Trophoblast cell (in vitro differentiated cells and primary cell): ENCODE data around the gene TMEM270.

Experiments
- DNase-seq, 2 donors: peaks; one replicate each; pipeline ENCODE4 v3.0.0-alpha.2; 2016
- H2AFZ ChIP-seq: 2 replicates; pipeline ENCODE4 v1.6.1; 2013; ENCODE audit warnings: low read length, moderate library complexity, mild to moderate bottlenecking; ENCODE audit not compliant: insufficient read depth, poor library complexity
- H2AK5ac ChIP-seq: 2 replicates; pipeline ENCODE4 v1.6.1; 2013; ENCODE audit warnings: mild to moderate bottlenecking, low read length
- H2BK120ac ChIP-seq: 2 replicates; pipeline ENCODE4 v1.6.1; 2013; ENCODE audit warnings: low read length, mild to moderate bottlenecking, moderate library complexity; ENCODE audit not compliant: insufficient read depth, poor library complexity
- H2BK12ac ChIP-seq: 2 replicates; pipeline ENCODE4 v1.6.1; 2013; ENCODE audit warnings: mild to moderate bottlenecking, low read length, moderate library complexity
- H2BK5ac ChIP-seq: 2 replicates; pipeline ENCODE4 v1.6.1; 2013; ENCODE audit warnings: low read length, low read depth, moderate library complexity, mild to moderate bottlenecking; ENCODE audit not compliant: poor library complexity
- H3K14ac ChIP-seq: 2 replicates; pipeline ENCODE4 v1.6.1; 2013; ENCODE audit warnings: mild to moderate bottlenecking, low read length
- H3K18ac ChIP-seq: 2 replicates; pipeline ENCODE4 v1.6.1; 2013; ENCODE audit warnings: mild to moderate bottlenecking, low read length
- H3K23ac ChIP-seq: 2 replicates; pipeline ENCODE4 v1.6.1; 2013; ENCODE audit warnings: low read length
- H3K27ac ChIP-seq: 2 replicates; pipeline ENCODE4 v1.5.1; 2013; ENCODE audit warnings: low read depth, mild to moderate bottlenecking, inconsistent platforms, low read length, moderate library complexity
- H3K27me3 ChIP-seq: 2 replicates; pipeline ENCODE4 v1.6.1; 2013; ENCODE audit warnings: inconsistent platforms, mild to moderate bottlenecking, low read length, moderate library complexity; ENCODE audit not compliant: insufficient read depth
- H3K36me3 ChIP-seq, 2 experiments: 1 replicate in 1 of 2; 2 replicates in 1 of 2; pipeline ENCODE4 v1.6.1; 2013; ENCODE audit warnings: low read length in 2 of 2, mild to moderate bottlenecking in 2 of 2, moderate library complexity in 1 of 2; ENCODE audit not compliant: insufficient read depth in 2 of 2, control insufficient read depth in 1 of 2
- H3K4ac ChIP-seq: 2 replicates; pipeline ENCODE4 v1.6.1; 2013; ENCODE audit warnings: low read depth, mild to moderate bottlenecking, low read length, moderate library complexity
- H3K4me1 ChIP-seq, 2 experiments: 1 replicate in 1 of 2; 2 replicates in 1 of 2; pipeline ENCODE4 v1.6.1; 2013; ENCODE audit warnings: low read length in 2 of 2, mild to moderate bottlenecking in 2 of 2, moderate library complexity in 1 of 2; ENCODE audit not compliant: insufficient read depth in 2 of 2, control insufficient read depth in 1 of 2
- H3K4me2 ChIP-seq: 2 replicates; pipeline ENCODE4 v1.6.1; 2013; ENCODE audit warnings: inconsistent platforms, mild to moderate bottlenecking, low read length, moderate library complexity
- H3K4me3 ChIP-seq: 2 replicates; pipeline ENCODE4 v1.5.1; 2013; ENCODE audit warnings: mild to moderate bottlenecking, low read depth, low read length, inconsistent platforms
- H3K79me1 ChIP-seq: one replicate; pipeline ENCODE4 v1.6.1; 2013; ENCODE audit warnings: low read length
- H3K79me2 ChIP-seq: 2 replicates; pipeline ENCODE4 v1.6.1; 2013; ENCODE audit warnings: low read length, mild to moderate bottlenecking; ENCODE audit not compliant: control insufficient read depth, insufficient read depth, poor library complexity
- H3K9ac ChIP-seq: 2 replicates; pipeline ENCODE4 v1.6.1; 2013; ENCODE audit warnings: mild to moderate bottlenecking, low read length
- H3K9me3 ChIP-seq: 2 replicates; pipeline ENCODE4 v1.6.1; 2013; ENCODE audit warnings: low read depth, mild to moderate bottlenecking, control low read depth, inconsistent platforms, low read length; ENCODE audit not compliant: insufficient read depth
- H4K12ac ChIP-seq: 2 replicates; pipeline ENCODE4 v1.6.1; 2013; ENCODE audit warnings: low read depth, mild to moderate bottlenecking, low read length, moderate library complexity
- H4K8ac ChIP-seq: 2 replicates; pipeline ENCODE4 v1.6.1; 2013; ENCODE audit warnings: low read depth, mild to moderate bottlenecking, low read length, moderate library complexity
- H4K91ac ChIP-seq: one replicate; pipeline ENCODE4 v1.6.1; 2013; ENCODE audit warnings: low read depth, mild to moderate bottlenecking, low read length, moderate library complexity
- WGBS: extraction: QIAGEN DNeasy Blood & Tissue Kit; methylation state at CpG from one replicate; pipeline ENCODE4 v1.1.7; 2013; ENCODE audit warnings: missing lambda C conversion rate; ENCODE audit not compliant: insufficient read length, insufficient coverage; ENCODE audit errors: extremely low coverage; 5-methylcytosine and 5-hydroxymethylcytosine counted together

Gene TMEM270

GRCh38 chr7:73893342-73894101, 32.6 kb downstream of the TMEM270 start:
- no peaks in the 10 kb centered on the region for H3K79me1 ChIP-seq
- no peaks in the 10 kb centered on the region for H3K79me2 ChIP-seq
- H3K18ac ChIP-seq = no peak overlapping the region
- H3K14ac ChIP-seq = no peak overlapping the region
- no peak overlapping the region for H2BK120ac ChIP-seq
- no peak overlapping the region for H4K8ac ChIP-seq
- H2AFZ ChIP-seq = no peak overlapping the region
- no peak overlapping the region for H3K4me3 ChIP-seq
- no peak for DNase-seq
- H3K36me3 ChIP-seq = no peaks in the 10 kb centered on the region
- H3K27me3 ChIP-seq = no peaks in the 10 kb centered on the region
- no peak overlapping the region for H2BK5ac ChIP-seq
- no peak overlapping the region for H2BK12ac ChIP-seq
- H2AK5ac ChIP-seq = no peak overlapping the region
- no peak overlapping the region for H3K23ac ChIP-seq
- H4K12ac ChIP-seq = no peak overlapping the region
- no peak overlapping the region for H3K9ac ChIP-seq
- peaks cover 2% of the 10 kb centered on the region for H3K9me3 ChIP-seq
- no peak overlapping the region for H3K4me2 ChIP-seq
- no peak overlapping the region for H3K4ac ChIP-seq
- H4K91ac ChIP-seq = no peak overlapping the region
- H3K27ac ChIP-seq = no peak overlapping the region
- H3K4me1 ChIP-seq = peaks cover 6 to 15% of the 10 kb centered on the region in 2 experiments
- WGBS = no CpG with 5 or more reads among the region's 22 CpGs

GRCh38 chr7:73894166-73894565, 33.2 kb downstream of the TMEM270 start:
- H3K27ac ChIP-seq = no peak overlapping the region
- no peak overlapping the region for H2AK5ac ChIP-seq
- H3K9me3 ChIP-seq = peaks cover 2% of the 10 kb centered on the region
- no peaks in the 10 kb centered on the region for H3K79me1 ChIP-seq
- no peak overlapping the region for H2BK12ac ChIP-seq
- H2BK5ac ChIP-seq = no peak overlapping the region
- H4K8ac ChIP-seq = no peak overlapping the region
- no peak overlapping the region for H3K14ac ChIP-seq
- peaks cover 6 to 15% of the 10 kb centered on the region in 2 experiments for H3K4me1 ChIP-seq
- H4K91ac ChIP-seq = no peak overlapping the region
- no peaks in the 10 kb centered on the region for H3K27me3 ChIP-seq
- H3K4me3 ChIP-seq = no peak overlapping the region
- no peak overlapping the region for H3K9ac ChIP-seq
- no peak for DNase-seq
- H2AFZ ChIP-seq = no peak overlapping the region
- H3K36me3 ChIP-seq = no peaks in the 10 kb centered on the region
- WGBS = no CpG with 5 or more reads among the region's 6 CpGs
- no peak overlapping the region for H3K4ac ChIP-seq
- no peak overlapping the region for H3K4me2 ChIP-seq
- no peak overlapping the region for H3K23ac ChIP-seq
- no peak overlapping the region for H2BK120ac ChIP-seq
- H3K18ac ChIP-seq = no peak overlapping the region
- H4K12ac ChIP-seq = no peak overlapping the region
- H3K79me2 ChIP-seq = no peaks in the 10 kb centered on the region

GRCh38 chr7:73894733-73895551, 34.0 kb downstream of the TMEM270 start:
- H3K36me3 ChIP-seq = no peaks in the 10 kb centered on the region
- H3K23ac ChIP-seq = no peak overlapping the region
- H2BK120ac ChIP-seq = no peak overlapping the region
- H3K9ac ChIP-seq = no peak overlapping the region
- no peak overlapping the region for H2AK5ac ChIP-seq
- no peak overlapping the region for H2BK5ac ChIP-seq
- WGBS = no CpG with 5 or more reads among the region's 20 CpGs
- H3K27me3 ChIP-seq = no peaks in the 10 kb centered on the region
- H3K27ac ChIP-seq = no peak overlapping the region
- H3K4me3 ChIP-seq = no peak overlapping the region
- H3K79me1 ChIP-seq = no peaks in the 10 kb centered on the region
- no peaks in the 10 kb centered on the region for H3K79me2 ChIP-seq
- H4K12ac ChIP-seq = no peak overlapping the region
- no peak overlapping the region for H2AFZ ChIP-seq
- H3K9me3 ChIP-seq = peaks cover 2% of the 10 kb centered on the region
- no peak overlapping the region for H2BK12ac ChIP-seq
- H3K18ac ChIP-seq = peak overlapping the region; percentile 24
- DNase-seq = peak; percentile 20 to 53
- no peak overlapping the region for H4K91ac ChIP-seq
- no peak overlapping the region for H4K8ac ChIP-seq
- no peak overlapping the region for H3K4ac ChIP-seq
- no peak overlapping the region for H3K14ac ChIP-seq
- H3K4me2 ChIP-seq = no peak overlapping the region
- peaks cover 6 to 18% of the 10 kb centered on the region in 2 experiments for H3K4me1 ChIP-seq

DNA sequence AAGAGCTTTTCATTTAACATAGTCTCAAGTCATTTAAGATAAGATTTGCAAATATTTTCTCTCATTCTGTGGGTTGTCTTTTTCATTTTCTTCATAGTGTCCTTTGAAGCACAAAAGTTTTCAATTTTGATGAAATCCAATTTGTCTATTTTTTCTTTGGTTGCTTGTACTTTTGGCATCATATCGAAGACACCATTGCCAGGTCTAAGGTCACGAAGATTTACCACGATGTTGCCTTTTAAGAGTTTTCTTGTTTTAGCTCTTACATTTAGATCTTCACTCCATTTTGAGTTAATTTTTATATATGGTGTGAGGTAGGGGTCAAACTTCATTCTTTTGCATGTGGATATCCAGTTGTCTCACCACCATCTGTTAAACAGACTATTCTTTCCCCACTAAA, 34.7 kb downstream of the TMEM270 start:
- H3K4me3 ChIP-seq = no peak overlapping the region
- no peaks in the 10 kb centered on the region for H3K27me3 ChIP-seq
- H4K8ac ChIP-seq = no peak overlapping the region
- H3K14ac ChIP-seq = no peak overlapping the region
- no peak overlapping the region for H3K18ac ChIP-seq
- no peaks in the 10 kb centered on the region for H3K79me2 ChIP-seq
- no peak overlapping the region for H4K91ac ChIP-seq
- no peak overlapping the region for H3K23ac ChIP-seq
- H3K4ac ChIP-seq = no peak overlapping the region
- H4K12ac ChIP-seq = no peak overlapping the region
- no peak overlapping the region for H3K4me2 ChIP-seq
- no peak overlapping the region for H2AFZ ChIP-seq
- H2BK5ac ChIP-seq = no peak overlapping the region
- no peak overlapping the region for H2BK12ac ChIP-seq
- no peak overlapping the region for H2AK5ac ChIP-seq
- H3K9me3 ChIP-seq = peaks cover 2% of the 10 kb centered on the region
- H3K4me1 ChIP-seq = peaks cover 6 to 19% of the 10 kb centered on the region in 2 experiments
- H2BK120ac ChIP-seq = no peak overlapping the region
- no peak overlapping the region for H3K9ac ChIP-seq
- no peak overlapping the region for H3K27ac ChIP-seq
- no peaks in the 10 kb centered on the region for H3K79me1 ChIP-seq
- no peak for DNase-seq
- no peaks in the 10 kb centered on the region for H3K36me3 ChIP-seq
- no CpG with 5 or more reads among the region's 3 CpGs for WGBS
